H1 (cell line): Measurements from ENCODE around the gene CCDC184. TPM values are rescaled to one million over a fixed set of nuclear protein-coding genes. Genes with fewer than 3 reads are reported as not detected.
A peak's percentile ranks its signal among the peaks of the same experiment; 100 is the strongest.

Experiments
- ATF2 ChIP-seq: IDR thresholded peaks from 2 replicates; pipeline ENCODE4 v1.6.1; 2012; ENCODE audit warnings: low read length, inconsistent platforms
- BCL11A ChIP-seq, 2 experiments: IDR thresholded peaks; one replicate each; pipeline ENCODE4 v1.6.1; 2011; ENCODE audit warnings: low read depth in 2 of 2, low read length in 2 of 2, mild to moderate bottlenecking in 2 of 2
- EGR1 ChIP-seq: IDR thresholded peaks from 2 replicates; pipeline ENCODE4 v1.6.1; 2011; ENCODE audit warnings: low read depth, low read length, borderline replicate concordance
- HDAC6 ChIP-seq: IDR thresholded peaks from one replicate; pipeline ENCODE4 v1.7.1; 2012; ENCODE audit warnings: low read depth, mild to moderate bottlenecking, inconsistent platforms, low read length, moderate library complexity
- POLR2AphosphoS5 ChIP-seq: IDR thresholded peaks from 2 replicates; pipeline ENCODE4 v1.6.1; 2011; ENCODE audit warnings: low read depth, low read length
- POU5F1 ChIP-seq: IDR thresholded peaks from 2 replicates; pipeline ENCODE4 v1.6.1; 2011; ENCODE audit warnings: low read depth, mild to moderate bottlenecking, low read length, moderate library complexity
- RAD21 ChIP-seq, 2 experiments: IDR thresholded peaks in 1 of 2; conservative IDR thresholded peaks in 1 of 2; 2 replicates each; pipeline ENCODE4 v1.6.1; 2011; ENCODE audit warnings: low read depth in 2 of 2, low read length in 2 of 2, improper control_type of control experiment in 1 of 2, inconsistent platforms in 1 of 2, mild to moderate bottlenecking in 1 of 2, moderate library complexity in 1 of 2
- RNF2 ChIP-seq: fragments of 200-900, 300-1000 bp; sonication (generic); IDR thresholded peaks from 2 replicates; pipeline ENCODE4 v1.7.1; 2016; ENCODE audit warnings: borderline replicate concordance, low read depth, mild to moderate bottlenecking, antibody characterized with exemption, low read length; ENCODE audit not compliant: poor library complexity, severe bottlenecking; ENCODE audit errors: missing control alignments
- polyA plus RNA-seq, 7 experiments: library from polyadenylated mRNA; depleted of rRNA in 3 of 7; stranded (reverse) in 5 of 7; unstranded in 2 of 7; fragments of >200 nt in 5 of 7; fragments of 200-250 nt in 2 of 7; gene quantifications; 1 replicate in 5 of 7; 2 replicates in 1 of 7; 4 replicates in 1 of 7; pipeline versions ENCODE4 v1.2.1 to v1.2.3, GENCODE V29; 2011 to 2013; ENCODE audit warnings: missing spikeins in 2 of 7, mixed read lengths in 2 of 7
- total RNA-seq: library from RNA; stranded (reverse); fragmentation: NEBNext Ultra II Directional; extraction: Animal tissue kit (Norgen Biotek cat#: 25700); gene quantifications from 2 replicates; pipeline ENCODE4 v1.2.1, GENCODE V29; 2021

The CCDC184 gene
- total and polyA plus RNA-seq, 2 of the 8 experiments (the other 6 are each of a cell fraction or from before 2014, with no cell fraction given): 2.2 to 3.0 TPM

DNA sequence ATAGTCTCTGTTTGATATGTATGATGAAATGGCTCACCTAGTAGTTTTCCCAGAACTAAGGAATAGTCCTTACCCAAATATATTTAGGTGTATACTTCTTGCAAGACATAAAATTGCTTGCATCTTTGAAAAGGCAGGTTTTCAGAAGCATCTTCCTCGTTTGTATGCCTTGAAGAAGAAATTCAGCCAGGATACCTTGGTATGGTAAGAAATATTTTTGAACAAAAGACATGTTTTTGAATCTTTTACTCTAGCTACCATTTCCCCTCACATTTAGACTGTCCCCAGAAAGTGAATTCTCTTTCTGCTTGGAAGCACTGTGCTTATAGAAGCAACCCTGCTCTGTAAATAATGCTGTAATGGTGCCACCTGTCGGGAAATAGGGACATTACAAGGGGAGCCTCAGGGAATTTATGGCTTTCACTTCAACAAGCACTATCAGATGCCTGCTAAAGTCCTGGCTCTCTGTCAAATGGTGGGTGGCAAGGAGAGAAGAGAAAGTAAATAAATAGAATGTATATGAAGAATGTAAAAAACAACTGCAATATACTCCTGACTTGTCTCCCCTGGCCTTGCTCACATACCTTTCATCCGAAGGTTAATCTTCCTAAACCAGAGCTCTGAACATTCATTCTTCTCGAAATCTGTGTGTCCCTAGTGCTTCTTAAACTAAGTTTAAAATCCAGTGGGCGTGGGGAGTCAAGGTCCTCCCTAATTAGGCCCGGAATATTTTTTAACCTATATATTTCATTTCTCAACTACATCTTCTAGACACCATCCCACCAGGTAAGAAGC is 6.1 kb downstream of the CCDC184 start (continued):
- TF ChIP-seq ATF2 (no peak), BCL11A (IDR thresholded peaks at IDR 0.05; ENCODE audit: low read depth in 2 of 2, low read length in 2 of 2) (no peak), RAD21 (IDR thresholded peaks at IDR 0.05 in 1 of 2, conservative IDR thresholded peaks at IDR 0.05 in 1 of 2; ENCODE audit: low read depth in 2 of 2, low read length in 2 of 2) (peak; percentile 83 to 92), EGR1 (no peak), HDAC6 (no peak), RNF2 (no peak), POLR2AphosphoS5 (no peak), POU5F1 (no peak)
